ENCODE results near the gene UBR7. TPM values are rescaled to one million over a fixed set of nuclear protein-coding genes. Genes with fewer than 3 reads are reported as not detected.
A peak's percentile ranks its signal among the peaks of the same experiment; 100 is the strongest.

Gene UBR7
- total and polyA plus RNA-seq, 2 experiments from 2014 or later, result 12.4 to 45.3 TPM

- TF ChIP-seq ZNF462 (CRISPR knock-in tag; IDR thresholded peaks at IDR 0.05) (no peak), EZH2 (IDR thresholded peaks at IDR 0.05; ENCODE audit: low read depth, unreplicated experiment) (no peak), ZNF331 (CRISPR knock-in tag; IDR thresholded peaks at IDR 0.05; ENCODE audit: low read depth) (no peak), POLR2AphosphoS5 (IDR thresholded peaks at IDR 0.05; ENCODE audit: low read depth) (no peak), STAT1 (IDR thresholded peaks at IDR 0.05; ENCODE audit: unreplicated experiment) (no peak), ETS1 (IDR thresholded peaks at IDR 0.05) (no peak), ZNF114 (CRISPR knock-in tag; IDR thresholded peaks at IDR 0.05) (no peak), CREB1 (CRISPR knock-in tag; IDR thresholded peaks at IDR 0.05; ENCODE audit: low read depth) (no peak)
These were observed 33.0 kb downstream of the UBR7 start (continued) for GRCh38 chr14:93239869-93240677.

GRCh38 chr14:93240678-93241000, 33.6 kb downstream of the UBR7 start:
- Histone ChIP-seq H4K20me1 (replicated peaks; ENCODE audit: insufficient read depth) (no peaks in the 10 kb centered on the region; the same call in 1 of the 2 replicates), H3K4me1 (ENCODE audit: insufficient read depth) (no peaks in the 10 kb centered on the region), H3K27ac (ENCODE audit: low read depth) (0 out of 2 replicates have a peak overlapping the region, but pooled peaks have one; percentile 55), H3K79me2 (replicated peaks; ENCODE audit: insufficient read depth) (no peaks in the 10 kb centered on the region), H3F3A (replicated peaks; ENCODE audit: low read depth) (no peaks in the 10 kb centered on the region), H3K9me2 (ENCODE audit: insufficient read depth) (no peaks in the 10 kb centered on the region), H3K27me3 (ENCODE audit: insufficient read depth) (no peaks in the 10 kb centered on the region), H3K4me2 (no peak overlapping the region), H2AFZ (no peak overlapping the region), H3K4me3 (no peak overlapping the region), H3K36me3 (ENCODE audit: insufficient read depth) (peaks cover 7% of the 10 kb centered on the region)
- Mint-ChIP-seq H3K27me3 (ENCODE audit: insufficient read depth, low read depth, poor library complexity) (peaks cover 4% of the 10 kb centered on the region), H3K4me1 (no peaks in the 10 kb centered on the region), H3K4me3 (no peak overlapping the region), H3K9me3 (no peaks in the 10 kb centered on the region), H3K36me3 (ENCODE audit: low read depth) (peaks cover 27% of the 10 kb centered on the region), H3K27ac (no peak overlapping the region)
- DNase-seq (ENCODE audit: low spot score) (no peak), ATAC-seq (no peak)
- no peak for TF ChIP-seq NANOG (IDR thresholded peaks at IDR 0.05; ENCODE audit: borderline replicate concordance)
- TF ChIP-seq POLR2AphosphoS5 (IDR thresholded peaks at IDR 0.05; ENCODE audit: low read depth), result no peak
- TF ChIP-seq STAT1 (IDR thresholded peaks at IDR 0.05; ENCODE audit: unreplicated experiment), result no peak
- no peak for TF ChIP-seq CTCF (conservative IDR thresholded peaks at IDR 0.05; ENCODE audit: low read depth in 2 of 2)
- TF ChIP-seq JUNB (IDR thresholded peaks at IDR 0.05; ENCODE audit: unreplicated experiment), result no peak
- TF ChIP-seq CREB1 (CRISPR knock-in tag; IDR thresholded peaks at IDR 0.05; ENCODE audit: low read depth), result no peak
- TF ChIP-seq REST (IDR thresholded peaks at IDR 0.05; ENCODE audit: unreplicated experiment), result no peak

Data from GM23338 (cell line).